HepG2 (cell line): ENCODE data around the gene EGFLAM. TPM values are rescaled to one million over a fixed set of nuclear protein-coding genes. Genes with fewer than 3 reads are reported as not detected.

Source experiments
- ATAC-seq: fragments of 200-7000 bp; cut with Tn5 transposase; 3 replicates; pipeline ENCODE4 v1.9.1; 2020; ENCODE audit warnings: mild to moderate bottlenecking, moderate library complexity
- BruUV-seq: library from RNA; stranded (reverse); fragments of 400-500 nt; replicated peaks from 2 replicates; lab custom pipeline; 2021; lab: Mats Ljungman, UMichigan
- CTCF ChIA-PET: fragments of 300-600 bp; formaldehyde crosslinking; extraction: SDS; loops from one replicate; lab custom pipeline; 2021; ENCODE audit warnings: low total read pairs, inconsistent platforms, low intra/inter-chr PET ratio; lab: Yijun Ruan, JAX
- POLR2A ChIA-PET: fragments of 350-600 bp; sonication (Branson Sonifier 250); formaldehyde crosslinking; loops from one replicate; lab custom pipeline; 2020; ENCODE audit warnings: antibody characterized with exemption, inconsistent platforms; lab: Yijun Ruan, JAX
- DNase-seq: peaks from one replicate; pipeline ENCODE4 v3.0.0-alpha.2; 2015; ENCODE audit warnings: low spot score
- FAIRE-seq: peaks from 3 replicates; lab custom pipeline; 2011; peaks lifted over from hg19 to GRCh38; lab: Jason Lieb, UNC
- H2AFZ ChIP-seq: one replicate; pipeline ENCODE4 v1.6.1; 2011; ENCODE audit warnings: low read length, inconsistent platforms
- H3K27ac ChIP-seq: fragments of 300-600 bp; 3 replicates; pipeline ENCODE4 v1.8.0; 2011; ENCODE audit warnings: mixed run types, mild to moderate bottlenecking, mixed read lengths, low read length, inconsistent platforms; ENCODE audit not compliant: insufficient read depth; ENCODE audit errors: extremely low read length
- H3K27me3 ChIP-seq, 2 experiments: fragments of 200-600 bp in 1 of 2; 2 replicates in 1 of 2; 3 replicates in 1 of 2; pipeline versions ENCODE4 v1.6.0 to v1.8.0; 2011; ENCODE audit warnings: low read length in 2 of 2, mild to moderate bottlenecking in 2 of 2, moderate library complexity in 2 of 2, inconsistent platforms in 1 of 2; ENCODE audit not compliant: insufficient read depth in 2 of 2, control insufficient read depth in 1 of 2
- H3K36me3 ChIP-seq, 2 experiments: fragments of 200-600 bp in 1 of 2; replicated peaks in 1 of 2; 2 replicates in 1 of 2; 3 replicates in 1 of 2; pipeline versions ENCODE4 v1.5.1 to v1.8.0; 2011; ENCODE audit warnings: low read length in 2 of 2, inconsistent platforms in 1 of 2; ENCODE audit not compliant: insufficient read depth in 2 of 2, control insufficient read depth in 1 of 2
- H3K4me1 ChIP-seq: 2 replicates; pipeline ENCODE4 v1.5.1; 2012; ENCODE audit warnings: low read length, inconsistent platforms; ENCODE audit not compliant: insufficient read depth
- H3K4me2 ChIP-seq: 2 replicates; pipeline ENCODE4 v1.6.0; 2011; ENCODE audit warnings: low read depth, low read length, inconsistent platforms
- H3K4me3 ChIP-seq, 3 experiments: fragments of 200-600 bp in 1 of 3; sonication (generic), shearing (Covaris generic) in 1 of 3; replicated peaks in 1 of 3; 2 replicates each; pipeline ENCODE4 v1.5.1; 2011 to 2016; ENCODE audit warnings: low read length in 3 of 3, inconsistent platforms in 2 of 3, low read depth in 2 of 3, mild to moderate bottlenecking in 2 of 3, control low read depth in 1 of 3, mixed read lengths in 1 of 3; ENCODE audit not compliant: insufficient read depth in 1 of 3
- H3K79me2 ChIP-seq: one replicate; pipeline ENCODE4 v1.6.1; 2011; ENCODE audit warnings: low read length, inconsistent platforms; ENCODE audit not compliant: insufficient read depth
- H3K9ac ChIP-seq: 2 replicates; pipeline ENCODE4 v1.6.0; 2011; ENCODE audit warnings: mild to moderate bottlenecking, low read depth, low read length, inconsistent platforms; ENCODE audit not compliant: insufficient read depth
- H3K9me3 ChIP-seq: 2 replicates; pipeline ENCODE4 v1.5.1; 2012; ENCODE audit warnings: mild to moderate bottlenecking, low read length
- H4K20me1 ChIP-seq: 2 replicates; pipeline ENCODE4 v1.6.0; 2011; ENCODE audit warnings: inconsistent platforms, mild to moderate bottlenecking, low read length, moderate library complexity; ENCODE audit not compliant: insufficient read depth
- ARNT ChIP-seq: fragments of 450-650 bp; IDR thresholded peaks from 2 replicates; pipeline ENCODE4 v1.6.1; 2017
- BCL6 ChIP-seq: IDR thresholded peaks from 2 replicates; pipeline ENCODE4 v1.6.1; 2016; ENCODE audit warnings: missing genetic modification reagents, missing compliant biosample characterization
- EEA1 ChIP-seq: sonication (generic); formaldehyde crosslinking; IDR thresholded peaks from 2 replicates; pipeline ENCODE4 v1.5.1; 2020; ENCODE audit warnings: mild to moderate bottlenecking, missing genetic modification reagents, borderline replicate concordance
- HIVEP1 ChIP-seq: sonication (generic); formaldehyde crosslinking; IDR thresholded peaks from 2 replicates; pipeline ENCODE4 v1.4.0; 2020; ENCODE audit warnings: mild to moderate bottlenecking, missing genetic modification reagents
- KAT2B ChIP-seq: fragments of 150-350 bp; IDR thresholded peaks from 2 replicates; pipeline ENCODE4 v1.6.1; 2014; ENCODE audit warnings: low read depth, low read length, borderline replicate concordance
- MXD4 ChIP-seq: IDR thresholded peaks from 2 replicates; pipeline ENCODE4 v1.6.1; 2016; ENCODE audit warnings: mild to moderate bottlenecking, missing biosample characterization, missing genetic modification reagents
- PBX3 ChIP-seq: sonication (generic); formaldehyde crosslinking; IDR thresholded peaks from 2 replicates; pipeline ENCODE4 v1.8.1; 2023; ENCODE audit warnings: missing genetic modification reagents, inconsistent platforms, borderline replicate concordance
- RXRA ChIP-seq: sonication (generic); formaldehyde crosslinking; IDR thresholded peaks from 2 replicates; pipeline ENCODE4 v1.5.1; 2020; ENCODE audit warnings: missing genetic modification reagents
- U2AF1 ChIP-seq: fragments of 200-400 bp; formaldehyde crosslinking; optimal IDR thresholded peaks from 2 replicates; pipeline ENCODE3; 2017; ENCODE audit warnings: mild to moderate bottlenecking, low read depth, low read length
- ZBTB7B ChIP-seq: sonication (generic); formaldehyde crosslinking; IDR thresholded peaks from 2 replicates; pipeline ENCODE4 v1.4.0; 2020; ENCODE audit warnings: missing genetic modification reagents
- ZFAT ChIP-seq: sonication (generic); formaldehyde crosslinking; conservative IDR thresholded peaks from 2 replicates; pipeline ENCODE4 v1.8.1; 2023; ENCODE audit warnings: missing genetic modification reagents, inconsistent platforms
- ZNF343 ChIP-seq: sonication (generic); formaldehyde crosslinking; IDR thresholded peaks from 2 replicates; pipeline ENCODE4 v1.4.0; 2020; ENCODE audit warnings: mild to moderate bottlenecking, missing genetic modification reagents
- ZNF570 ChIP-seq: sonication (generic); formaldehyde crosslinking; IDR thresholded peaks from 2 replicates; pipeline ENCODE4 v1.4.0; 2020; ENCODE audit warnings: mild to moderate bottlenecking, missing genetic modification reagents, borderline replicate concordance
- ZNF687 ChIP-seq: sonication (generic); formaldehyde crosslinking; IDR thresholded peaks from 2 replicates; pipeline ENCODE4 v1.5.1; 2020; ENCODE audit warnings: mild to moderate bottlenecking, missing genetic modification reagents, moderate library complexity
- ZNF850 ChIP-seq: sonication (generic); formaldehyde crosslinking; conservative IDR thresholded peaks from 2 replicates; pipeline ENCODE4 v1.9.0; 2021; ENCODE audit warnings: mild to moderate bottlenecking, missing genetic modification reagents
- ZNF879 ChIP-seq: sonication (generic); formaldehyde crosslinking; IDR thresholded peaks from 2 replicates; pipeline ENCODE4 v1.8.1; 2023; ENCODE audit warnings: missing genetic modification reagents
- ZSCAN29 ChIP-seq: sonication (generic); formaldehyde crosslinking; conservative IDR thresholded peaks from 2 replicates; pipeline ENCODE4 v1.4.0; 2020; ENCODE audit warnings: mild to moderate bottlenecking, missing genetic modification reagents
- whole genome bisulfite sequencing: methylation state at CpG from one replicate; pipeline ENCODE4 v1.1.6; 2017; ENCODE audit warnings: low lambda C conversion rate; 5-methylcytosine and 5-hydroxymethylcytosine counted together
- in situ Hi-C: cut with HindIII; loops from 2 replicates; pipeline ENCODE4 v1.10.0; 2017; ENCODE audit warnings: low pct_unique_long_range_greater_than_20kb; ENCODE audit not compliant: extremely low pct_ligation_motif_present
- intact Hi-C: fragments of 100-400 bp; cut with micrococcal nuclease; formaldehyde crosslinking; loops from one replicate; pipeline ENCODE4 v1.10.0; 2022; ENCODE audit not compliant: unreplicated experiment
- polyA plus RNA-seq, 8 experiments: library from polyadenylated mRNA; depleted of rRNA in 3 of 8; stranded (reverse) in 7 of 8; unstranded in 1 of 8; fragments of >200 nt; fragmentation: Illumina TruSeq in 4 of 8; extraction: Trizol in 4 of 8; gene quantifications; 2 replicates each; pipeline versions ENCODE4 v1.2.1 to v1.2.3, GENCODE V29; 2011 to 2016; ENCODE audit warnings: low read depth in 4 of 8, missing spikeins in 1 of 8, mixed read lengths in 1 of 8; ENCODE audit not compliant: insufficient read depth in 1 of 8
- total RNA-seq, 5 experiments: library from RNA; depleted of rRNA; stranded (reverse); fragments of >200 nt; fragmentation: Illumina TruSeq; extraction: Trizol; gene quantifications; 2 replicates each; pipeline ENCODE4 v1.2.3, GENCODE V29; 2016; ENCODE audit warnings: low read depth in 1 of 5

Gene EGFLAM
- total and polyA plus RNA-seq, 2 of the 13 experiments (the other 11 are each of a cell fraction or from before 2014, with no cell fraction given) = not detected

- 37% methylated on average over 3 of the region's 3 CpGs for WGBS
- Histone ChIP-seq H3K27me3 (peaks cover 0 to 6% of the 10 kb centered on the region in 2 experiments; a peak in 3 of 5 replicates), H3K9ac (no peak overlapping the region), H4K20me1 (no peaks in the 10 kb centered on the region), H3K4me1 (peaks cover 6% of the 10 kb centered on the region; the same call in 1 of the 2 replicates), H3K27ac (no peak overlapping the region), H3K9me3 (no peaks in the 10 kb centered on the region), H3K79me2 (no peaks in the 10 kb centered on the region)
- CTCF ChIA-PET = interaction anchor here (1.5 to 2.0 kb wide), 2 partner anchors 21 to 426 kb away, joined by 13 to 16 read pairs; no protein-coding TSS in a partner anchor
- no peak for ATAC-seq
- intact Hi-C loops = loop anchor here (1.0 to 2.0 kb wide), 2 partner anchors 21 to 57 kb away; no protein-coding TSS in a partner anchor
- no peak for FAIRE-seq
- no peak for DNase-seq
- TF ChIP-seq EEA1 (no peak), RXRA (CRISPR knock-in tag) (no peak), ZNF687 (CRISPR knock-in tag) (no peak), BCL6 (CRISPR knock-in tag) (no peak), ZFAT (no peak), KAT2B (no peak), ZBTB7B (CRISPR knock-in tag) (no peak), ZNF570 (CRISPR knock-in tag) (no peak), ZSCAN29 (no peak), ARNT (no peak), ZNF343 (CRISPR knock-in tag) (no peak), ZNF879 (CRISPR knock-in tag) (no peak), HIVEP1 (CRISPR knock-in tag) (no peak), MXD4 (CRISPR knock-in tag) (no peak), ZNF850 (no peak), PBX3 (CRISPR knock-in tag) (no peak), U2AF1 (no peak)
- TF ChIP-seq, all 625 proteins: peak for 0
- in situ Hi-C loops = no loop called here
- no TSS peak for BruUV-seq
- H2AFZ ChIP-seq = no peak overlapping the region
- POLR2A ChIA-PET = no interaction called here
- no peaks in the 10 kb centered on the region for H3K36me3 ChIP-seq
- no peak overlapping the region for H3K4me3 ChIP-seq
- no peak overlapping the region for H3K4me2 ChIP-seq
These were observed 125.3 kb downstream of the EGFLAM start for GRCh38 chr5:38383701-38384100.
